GM12875 (cell line): ENCODE data around the gene MAML2.

Source experiments
- H3K4me3 ChIP-seq: one replicate; pipeline ENCODE4 v1.5.1; 2011; ENCODE audit warnings: low read depth, low read length, control low read depth
- TF ChIP-seq, protein P1 (sequence below): IDR thresholded peaks from 2 replicates; pipeline ENCODE4 v1.5.1; 2011; ENCODE audit warnings: low read depth, mild to moderate bottlenecking, control low read depth, inconsistent platforms, low read length, moderate library complexity, borderline replicate concordance; ENCODE audit not compliant: insufficient read depth

Gene MAML2

GRCh38 chr11:96254087-96254486, 88.9 kb downstream of the MAML2 start:
- H3K4me3 ChIP-seq: no peak overlapping the region

GRCh38 chr11:96246718-96247552, 96.1 kb downstream of the MAML2 start:
- no peak overlapping the region for H3K4me3 ChIP-seq
- TF ChIP-seq, protein P1, sequence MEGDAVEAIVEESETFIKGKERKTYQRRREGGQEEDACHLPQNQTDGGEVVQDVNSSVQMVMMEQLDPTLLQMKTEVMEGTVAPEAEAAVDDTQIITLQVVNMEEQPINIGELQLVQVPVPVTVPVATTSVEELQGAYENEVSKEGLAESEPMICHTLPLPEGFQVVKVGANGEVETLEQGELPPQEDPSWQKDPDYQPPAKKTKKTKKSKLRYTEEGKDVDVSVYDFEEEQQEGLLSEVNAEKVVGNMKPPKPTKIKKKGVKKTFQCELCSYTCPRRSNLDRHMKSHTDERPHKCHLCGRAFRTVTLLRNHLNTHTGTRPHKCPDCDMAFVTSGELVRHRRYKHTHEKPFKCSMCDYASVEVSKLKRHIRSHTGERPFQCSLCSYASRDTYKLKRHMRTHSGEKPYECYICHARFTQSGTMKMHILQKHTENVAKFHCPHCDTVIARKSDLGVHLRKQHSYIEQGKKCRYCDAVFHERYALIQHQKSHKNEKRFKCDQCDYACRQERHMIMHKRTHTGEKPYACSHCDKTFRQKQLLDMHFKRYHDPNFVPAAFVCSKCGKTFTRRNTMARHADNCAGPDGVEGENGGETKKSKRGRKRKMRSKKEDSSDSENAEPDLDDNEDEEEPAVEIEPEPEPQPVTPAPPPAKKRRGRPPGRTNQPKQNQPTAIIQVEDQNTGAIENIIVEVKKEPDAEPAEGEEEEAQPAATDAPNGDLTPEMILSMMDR: no peak

More at GRCh38 chr11:96254087-96254486, 88.9 kb downstream of the MAML2 start:
- TF ChIP-seq, protein P1: no peak

- H3K4me3 ChIP-seq: peak overlapping the region; percentile 48
- TF ChIP-seq, protein P1: no peak
These were observed 99.9 kb downstream of the MAML2 start for GRCh38 chr11:96242971-96243647.

GRCh38 chr11:96242191-96242847, 100.7 kb downstream of the MAML2 start:
- no peak overlapping the region for H3K4me3 ChIP-seq
- TF ChIP-seq, protein P1: no peak

DNA sequence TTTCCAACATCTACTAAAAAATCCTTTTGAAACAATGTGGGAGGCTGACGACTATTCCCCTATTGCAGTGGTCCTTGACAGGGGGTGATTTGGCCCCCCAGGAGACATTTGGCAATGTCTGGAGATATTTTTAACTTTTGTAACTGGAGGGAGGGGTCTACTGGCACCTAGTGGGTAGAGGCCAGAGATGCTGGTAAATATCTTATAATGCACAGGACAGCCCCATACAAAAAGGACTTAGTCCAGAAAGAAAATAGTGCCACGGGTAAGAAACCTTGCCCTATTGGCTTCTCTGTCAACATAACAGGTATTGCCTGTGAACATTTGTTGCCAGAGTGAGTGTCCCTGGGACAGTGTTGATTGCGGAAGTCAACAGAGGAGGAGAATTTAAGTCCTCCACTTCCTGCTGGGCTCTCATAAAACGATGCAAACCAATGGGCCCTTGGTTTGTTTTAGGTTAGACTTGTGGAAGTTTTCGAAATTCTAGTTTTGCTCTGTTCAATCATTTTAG, 101.6 kb downstream of the MAML2 start:
- H3K4me3 ChIP-seq: no peak overlapping the region

DNA sequence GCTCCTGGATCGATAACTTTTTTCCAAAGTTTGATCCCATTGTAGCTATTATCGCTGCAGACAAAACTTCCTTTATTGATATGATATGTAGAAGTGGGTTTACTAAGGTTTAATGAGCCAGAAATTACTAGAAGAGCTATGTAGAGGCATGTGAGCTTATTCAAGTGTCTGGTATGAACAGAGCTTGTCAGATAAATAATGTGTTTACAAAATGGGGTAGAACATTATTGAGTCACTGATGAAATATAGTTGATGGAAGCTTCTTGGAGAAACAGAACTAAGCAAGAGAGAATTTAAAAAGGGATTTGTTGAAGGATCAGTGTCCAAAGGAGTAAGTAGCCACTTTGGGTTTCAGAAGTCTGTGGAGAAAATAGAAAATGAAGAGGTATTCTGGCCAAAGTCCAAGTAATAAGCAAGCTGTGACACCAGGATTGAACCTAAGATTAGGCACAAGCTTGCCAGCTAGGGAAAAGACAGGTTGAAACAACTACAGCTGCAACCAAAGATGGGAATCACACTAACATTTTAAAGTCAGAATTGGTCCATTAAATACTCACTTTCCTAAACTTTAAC, 104.3 kb downstream of the MAML2 start:
- TF ChIP-seq, protein P1: no peak
- H3K4me3 ChIP-seq: no peak overlapping the region

More for the DNA sequence above, 101.6 kb downstream of the MAML2 start:
- TF ChIP-seq, protein P1: no peak
